Measurements from ENCODE around the gene UXS1. TPM values are rescaled to one million over a fixed set of nuclear protein-coding genes. Genes with fewer than 3 reads are reported as not detected.

Gene UXS1
- total and polyA plus RNA-seq, 9 of the 15 experiments (the other 6 are each of a cell fraction or from before 2014, with no cell fraction given): 5.8 to 25.8 (median 15.0) TPM

GRCh38 chr2:106197878-106198277, 3.8 kb upstream of the UXS1 start:
- DNase-seq (ENCODE audit: extremely low read depth in 1 of 4, low spot score in 3 of 4): no peak
- ChIA-PET POLR2A (interaction anchor here (1.0 kb wide), 1 partner anchor 11 kb away, joined by 3 read pairs; no protein-coding TSS in a partner anchor), CTCF (ENCODE audit: low intra/inter-chr PET ratio) (no interaction called here)
- no peak overlapping the region for H3K27ac ChIP-seq (ENCODE audit: extremely low read depth, low read depth, low read length)
- peaks cover 6 to 16% of the 10 kb centered on the region in 2 experiments; a peak in 4 of 5 replicates for H3K4me1 ChIP-seq (replicated peaks in 1 of 2; ENCODE audit: control insufficient read depth in 2 of 2, insufficient read depth in 2 of 2, low read length in 2 of 2)
- H3K9ac ChIP-seq (ENCODE audit: insufficient read depth in 1 of 2, low read depth in 2 of 2, low read length in 2 of 2): no peak overlapping the region
- in situ Hi-C loops (cut with MboI): no loop called here
- no peaks in the 10 kb centered on the region for H3K9me3 ChIP-seq (replicated peaks; ENCODE audit: control insufficient read depth, insufficient read depth, low read depth, low read length)
- 5% methylated on average over 3 of the region's 3 CpGs for WGBS (ENCODE audit: insufficient coverage, low coverage, missing lambda C conversion rate)
- no peak for FAIRE-seq
- TF ChIP-seq ZNF24 (IDR thresholded peaks at IDR 0.05) (no peak), PATZ1 (CRISPR knock-in tag; IDR thresholded peaks at IDR 0.05; ENCODE audit: borderline replicate concordance) (no peak)
- no TSS peak for BruUV-seq (replicated peaks)
- H4K20me1 ChIP-seq (replicated peaks; ENCODE audit: control insufficient read depth, insufficient read depth, low read length): no peaks in the 10 kb centered on the region
- H3K27me3 ChIP-seq (ENCODE audit: control insufficient read depth in 2 of 2, insufficient read depth in 2 of 2, low read length in 2 of 2): no peaks in the 10 kb centered on the region
- H2AFZ ChIP-seq (ENCODE audit: low read depth, low read length): no peak overlapping the region
- no peak overlapping the region for H3K4me3 ChIP-seq
- intact Hi-C loops (cut with micrococcal nuclease): no loop called here
- no peaks in the 10 kb centered on the region for H3K9me1 ChIP-seq (ENCODE audit: control insufficient read depth, insufficient read depth, low read length)
- peaks cover 12% of the 10 kb centered on the region for H3K79me2 ChIP-seq (ENCODE audit: control insufficient read depth, insufficient read depth, low read length)
- ATAC-seq: no peak
- no peak overlapping the region for H3K4me2 ChIP-seq (ENCODE audit: insufficient read depth, low read length)
- H3K36me3 ChIP-seq (ENCODE audit: control insufficient read depth, insufficient read depth, low read length): no peaks in the 10 kb centered on the region

GRCh38 chr2:106195981-106196380, 1.9 kb upstream of the UXS1 start:
- in situ Hi-C loops (cut with MboI): no loop called here
- POLR2A ChIA-PET: interaction anchor here (1.2 kb wide), 1 partner anchor 12 kb away, joined by 3 read pairs; no protein-coding TSS in a partner anchor
- no peak for FAIRE-seq
- TF ChIP-seq SETDB1 (IDR thresholded peaks at IDR 0.05; ENCODE audit: low read length) (no peak), XRCC4 (IDR thresholded peaks at IDR 0.05; ENCODE audit: extremely low read depth, insufficient read depth, insufficient read length) (no peak), PKNOX1 (IDR thresholded peaks at IDR 0.05) (no peak), ZBTB26 (CRISPR knock-in tag; IDR thresholded peaks at IDR 0.05) (no peak), CXXC5 (CRISPR knock-in tag; IDR thresholded peaks at IDR 0.05) (no peak), ARHGAP35 (IDR thresholded peaks at IDR 0.05; ENCODE audit: partially characterized antibody) (no peak), PPARD (CRISPR knock-in tag; IDR thresholded peaks at IDR 0.05) (no peak), ATF2 (CRISPR knock-in tag; IDR thresholded peaks at IDR 0.05) (no peak)

More at GRCh38 chr2:106195981-106196380, 1.9 kb upstream of the UXS1 start:
- CTCF ChIA-PET (ENCODE audit: low intra/inter-chr PET ratio): no interaction called here
- ATAC-seq (no peak), DNase-seq (ENCODE audit: extremely low read depth in 1 of 4, low spot score in 3 of 4) (no peak)
- Histone ChIP-seq H3K27me3 (ENCODE audit: control insufficient read depth in 2 of 2, insufficient read depth in 2 of 2, low read length in 2 of 2) (no peaks in the 10 kb centered on the region), H3K79me2 (ENCODE audit: control insufficient read depth, insufficient read depth, low read length) (peaks cover 30% of the 10 kb centered on the region), H3K4me3 (no peak overlapping the region), H3K4me1 (replicated peaks in 1 of 2; ENCODE audit: control insufficient read depth in 2 of 2, insufficient read depth in 2 of 2, low read length in 2 of 2) (peaks cover 17 to 26% of the 10 kb centered on the region in 2 experiments; a peak in 4 of 5 replicates), H2AFZ (ENCODE audit: low read depth, low read length) (no peak overlapping the region), H3K9ac (ENCODE audit: insufficient read depth in 1 of 2, low read depth in 2 of 2, low read length in 2 of 2) (no peak overlapping the region), H3K9me1 (ENCODE audit: control insufficient read depth, insufficient read depth, low read length) (no peaks in the 10 kb centered on the region), H4K20me1 (replicated peaks; ENCODE audit: control insufficient read depth, insufficient read depth, low read length) (0 out of 2 replicates have a peak, but pooled peaks cover 2% of the 10 kb centered on the region), H3K27ac (ENCODE audit: extremely low read depth, low read depth, low read length) (no peak overlapping the region), H3K4me2 (ENCODE audit: insufficient read depth, low read length) (no peak overlapping the region), H3K36me3 (ENCODE audit: control insufficient read depth, insufficient read depth, low read length) (peaks cover 5% of the 10 kb centered on the region; the same call in 1 of the 3 replicates), H3K9me3 (replicated peaks; ENCODE audit: control insufficient read depth, insufficient read depth, low read depth, low read length) (no peaks in the 10 kb centered on the region)
- intact Hi-C loops (cut with micrococcal nuclease): no loop called here
- BruUV-seq (replicated peaks): no TSS peak
- WGBS (ENCODE audit: insufficient coverage, low coverage, missing lambda C conversion rate): 76% methylated on average over 6 of the region's 6 CpGs

All from K562 (cell line).